HepG2 (cell line): ENCODE measurements around the gene C1QL2. TPM values are rescaled to one million over a fixed set of nuclear protein-coding genes. Genes with fewer than 3 reads are reported as not detected.

Source experiments
- ATAC-seq: fragments of 200-7000 bp; cut with Tn5 transposase; 3 replicates; pipeline ENCODE4 v1.9.1; 2020; ENCODE audit warnings: mild to moderate bottlenecking, moderate library complexity
- BruUV-seq: library from RNA; stranded (reverse); fragments of 400-500 nt; replicated peaks from 2 replicates; lab custom pipeline; 2021; lab: Mats Ljungman, UMichigan
- CTCF ChIA-PET: fragments of 300-600 bp; formaldehyde crosslinking; extraction: SDS; loops from one replicate; lab custom pipeline; 2021; ENCODE audit warnings: low total read pairs, inconsistent platforms, low intra/inter-chr PET ratio; lab: Yijun Ruan, JAX
- POLR2A ChIA-PET: fragments of 350-600 bp; sonication (Branson Sonifier 250); formaldehyde crosslinking; loops from one replicate; lab custom pipeline; 2020; ENCODE audit warnings: antibody characterized with exemption, inconsistent platforms; lab: Yijun Ruan, JAX
- DNase-seq: peaks from one replicate; pipeline ENCODE4 v3.0.0-alpha.2; 2015; ENCODE audit warnings: low spot score
- FAIRE-seq: peaks from 3 replicates; lab custom pipeline; 2011; peaks lifted over from hg19 to GRCh38; lab: Jason Lieb, UNC
- H2AFZ ChIP-seq: one replicate; pipeline ENCODE4 v1.6.1; 2011; ENCODE audit warnings: low read length, inconsistent platforms
- H3K27ac ChIP-seq: fragments of 300-600 bp; 3 replicates; pipeline ENCODE4 v1.8.0; 2011; ENCODE audit warnings: mixed run types, mild to moderate bottlenecking, mixed read lengths, low read length, inconsistent platforms; ENCODE audit not compliant: insufficient read depth; ENCODE audit errors: extremely low read length
- H3K27me3 ChIP-seq, 2 experiments: fragments of 200-600 bp in 1 of 2; 2 replicates in 1 of 2; 3 replicates in 1 of 2; pipeline versions ENCODE4 v1.6.0 to v1.8.0; 2011; ENCODE audit warnings: low read length in 2 of 2, mild to moderate bottlenecking in 2 of 2, moderate library complexity in 2 of 2, inconsistent platforms in 1 of 2; ENCODE audit not compliant: insufficient read depth in 2 of 2, control insufficient read depth in 1 of 2
- H3K36me3 ChIP-seq, 2 experiments: fragments of 200-600 bp in 1 of 2; replicated peaks in 1 of 2; 2 replicates in 1 of 2; 3 replicates in 1 of 2; pipeline versions ENCODE4 v1.5.1 to v1.8.0; 2011; ENCODE audit warnings: low read length in 2 of 2, inconsistent platforms in 1 of 2; ENCODE audit not compliant: insufficient read depth in 2 of 2, control insufficient read depth in 1 of 2
- H3K4me1 ChIP-seq: 2 replicates; pipeline ENCODE4 v1.5.1; 2012; ENCODE audit warnings: low read length, inconsistent platforms; ENCODE audit not compliant: insufficient read depth
- H3K4me2 ChIP-seq: 2 replicates; pipeline ENCODE4 v1.6.0; 2011; ENCODE audit warnings: low read depth, low read length, inconsistent platforms
- H3K4me3 ChIP-seq, 3 experiments: fragments of 200-600 bp in 1 of 3; sonication (generic), shearing (Covaris generic) in 1 of 3; replicated peaks in 1 of 3; 2 replicates each; pipeline ENCODE4 v1.5.1; 2011 to 2016; ENCODE audit warnings: low read length in 3 of 3, inconsistent platforms in 2 of 3, low read depth in 2 of 3, mild to moderate bottlenecking in 2 of 3, control low read depth in 1 of 3, mixed read lengths in 1 of 3; ENCODE audit not compliant: insufficient read depth in 1 of 3
- H3K79me2 ChIP-seq: one replicate; pipeline ENCODE4 v1.6.1; 2011; ENCODE audit warnings: low read length, inconsistent platforms; ENCODE audit not compliant: insufficient read depth
- H3K9ac ChIP-seq: 2 replicates; pipeline ENCODE4 v1.6.0; 2011; ENCODE audit warnings: mild to moderate bottlenecking, low read depth, low read length, inconsistent platforms; ENCODE audit not compliant: insufficient read depth
- H3K9me3 ChIP-seq: 2 replicates; pipeline ENCODE4 v1.5.1; 2012; ENCODE audit warnings: mild to moderate bottlenecking, low read length
- H4K20me1 ChIP-seq: 2 replicates; pipeline ENCODE4 v1.6.0; 2011; ENCODE audit warnings: inconsistent platforms, mild to moderate bottlenecking, low read length, moderate library complexity; ENCODE audit not compliant: insufficient read depth
- ADNP ChIP-seq: sonication (generic); formaldehyde crosslinking; IDR thresholded peaks from 2 replicates; pipeline ENCODE4 v1.4.0; 2020; ENCODE audit warnings: missing genetic modification reagents
- ARID3A ChIP-seq: IDR thresholded peaks from 2 replicates; pipeline ENCODE4 v1.6.1; 2012; ENCODE audit warnings: low read depth, low read length, improper control_type of control experiment
- CREB3 ChIP-seq: sonication (generic); formaldehyde crosslinking; IDR thresholded peaks from 2 replicates; pipeline ENCODE4 v1.5.0; 2020; ENCODE audit warnings: missing genetic modification reagents
- ETV6 ChIP-seq: sonication (generic); formaldehyde crosslinking; conservative IDR thresholded peaks from 2 replicates; pipeline ENCODE4 v1.4.0; 2020; ENCODE audit warnings: missing genetic modification reagents
- HOXD1 ChIP-seq: sonication (generic); formaldehyde crosslinking; IDR thresholded peaks from 2 replicates; pipeline ENCODE4 v1.5.0; 2020; ENCODE audit warnings: missing genetic modification reagents
- NONO ChIP-seq, 2 experiments: fragments of 450-650 bp in 1 of 2; sonication (generic) in 1 of 2; formaldehyde crosslinking in 1 of 2; IDR thresholded peaks in 1 of 2; conservative IDR thresholded peaks in 1 of 2; 2 replicates each; pipeline versions ENCODE4 v1.6.1 to v1.8.0; 2017 to 2022; ENCODE audit warnings: mild to moderate bottlenecking in 1 of 2, missing genetic modification reagents in 1 of 2, moderate library complexity in 1 of 2
- RFX1 ChIP-seq: fragments of 450-650 bp; IDR thresholded peaks from 2 replicates; pipeline ENCODE4 v1.6.1; 2017
- RFX5 ChIP-seq: IDR thresholded peaks from 2 replicates; pipeline ENCODE4 v1.6.1; 2011; ENCODE audit warnings: low read depth, low read length, improper control_type of control experiment
- RORA ChIP-seq: sonication (generic); formaldehyde crosslinking; IDR thresholded peaks from 2 replicates; pipeline ENCODE4 v1.5.0; 2020; ENCODE audit warnings: mild to moderate bottlenecking, missing genetic modification reagents, moderate library complexity
- SMARCE1 ChIP-seq: fragments of 450-650 bp; IDR thresholded peaks from 2 replicates; pipeline ENCODE4 v1.6.1; 2017; ENCODE audit warnings: borderline replicate concordance
- SP2 ChIP-seq: sonication (generic); formaldehyde crosslinking; IDR thresholded peaks from 2 replicates; pipeline ENCODE4 v1.5.1; 2020; ENCODE audit warnings: mild to moderate bottlenecking, missing genetic modification reagents
- ZBTB38 ChIP-seq: sonication (generic); formaldehyde crosslinking; IDR thresholded peaks from 2 replicates; pipeline ENCODE4 v1.5.1; 2020; ENCODE audit warnings: mild to moderate bottlenecking, missing genetic modification reagents
- ZFP36L1 ChIP-seq: sonication (generic); formaldehyde crosslinking; IDR thresholded peaks from 2 replicates; pipeline ENCODE4 v1.8.0; 2022; ENCODE audit warnings: mild to moderate bottlenecking, missing genetic modification reagents, moderate library complexity
- ZFP82 ChIP-seq: sonication (generic); formaldehyde crosslinking; IDR thresholded peaks from 2 replicates; pipeline ENCODE4 v1.5.1; 2020; ENCODE audit warnings: mild to moderate bottlenecking, missing genetic modification reagents, borderline replicate concordance
- ZMYM3 ChIP-seq: sonication (generic); formaldehyde crosslinking; IDR thresholded peaks from 2 replicates; pipeline ENCODE4 v1.5.1; 2020; ENCODE audit warnings: mild to moderate bottlenecking, missing genetic modification reagents
- ZNF441 ChIP-seq: sonication (generic); formaldehyde crosslinking; IDR thresholded peaks from 2 replicates; pipeline ENCODE4 v1.7.0; 2021; ENCODE audit warnings: missing genetic modification reagents, borderline replicate concordance
- ZNF724P ChIP-seq: sonication (generic); formaldehyde crosslinking; IDR thresholded peaks from 2 replicates; pipeline ENCODE4 v1.8.0; 2022; ENCODE audit warnings: missing genetic modification reagents, borderline replicate concordance
- ZNF790 ChIP-seq: sonication (generic); formaldehyde crosslinking; IDR thresholded peaks from 2 replicates; pipeline ENCODE4 v1.8.0; 2022; ENCODE audit warnings: missing genetic modification reagents, mild to moderate bottlenecking, borderline replicate concordance
- WGBS: methylation state at CpG from one replicate; pipeline ENCODE4 v1.1.6; 2017; ENCODE audit warnings: low lambda C conversion rate; 5-methylcytosine and 5-hydroxymethylcytosine counted together
- in situ Hi-C: cut with HindIII; loops from 2 replicates; pipeline ENCODE4 v1.10.0; 2017; ENCODE audit warnings: low pct_unique_long_range_greater_than_20kb; ENCODE audit not compliant: extremely low pct_ligation_motif_present
- intact Hi-C: fragments of 100-400 bp; cut with micrococcal nuclease; formaldehyde crosslinking; loops from one replicate; pipeline ENCODE4 v1.10.0; 2022; ENCODE audit not compliant: unreplicated experiment
- polyA plus RNA-seq, 8 experiments: library from polyadenylated mRNA; depleted of rRNA in 3 of 8; stranded (reverse) in 7 of 8; unstranded in 1 of 8; fragments of >200 nt; fragmentation: Illumina TruSeq in 4 of 8; extraction: Trizol in 4 of 8; gene quantifications; 2 replicates each; pipeline versions ENCODE4 v1.2.1 to v1.2.3, GENCODE V29; 2011 to 2016; ENCODE audit warnings: low read depth in 4 of 8, missing spikeins in 1 of 8, mixed read lengths in 1 of 8; ENCODE audit not compliant: insufficient read depth in 1 of 8
- total RNA-seq, 5 experiments: library from RNA; depleted of rRNA; stranded (reverse); fragments of >200 nt; fragmentation: Illumina TruSeq; extraction: Trizol; gene quantifications; 2 replicates each; pipeline ENCODE4 v1.2.3, GENCODE V29; 2016; ENCODE audit warnings: low read depth in 1 of 5

Gene C1QL2
- total and polyA plus RNA-seq, 2 of the 13 experiments (the other 11 are each of a cell fraction or from before 2014, with no cell fraction given), result not detected

- H4K20me1 ChIP-seq, result no peaks in the 10 kb centered on the region
- DNase-seq, result no peak
- H2AFZ ChIP-seq, result no peak overlapping the region
- H3K4me1 ChIP-seq, result no peaks in the 10 kb centered on the region
- 25% methylated on average over 10 of the region's 10 CpGs for WGBS
- no peak overlapping the region for H3K27ac ChIP-seq
- BruUV-seq, result no TSS peak
- intact Hi-C loops (loop anchor here (2.0 kb wide), 1 partner anchor 147 kb away; no protein-coding TSS in a partner anchor), in situ Hi-C loops (loop anchor here (5.0 kb wide), 1 partner anchor 293 kb away; no protein-coding TSS in a partner anchor)
- no peak overlapping the region for H3K4me3 ChIP-seq
- ATAC-seq, result no peak
- ChIA-PET POLR2A (no interaction called here), CTCF (interaction anchor here (3.1 kb wide), 1 partner anchor 163 kb away, joined by 23 read pairs; no protein-coding TSS in a partner anchor)
- H3K79me2 ChIP-seq, result no peaks in the 10 kb centered on the region
- no peaks in the 10 kb centered on the region for H3K36me3 ChIP-seq
- no peak for FAIRE-seq
- no peaks in the 10 kb centered on the region for H3K9me3 ChIP-seq
- no peak for TF ChIP-seq RORA (CRISPR knock-in tag)
- TF ChIP-seq ZNF790 (CRISPR knock-in tag), result no peak
- no peak for TF ChIP-seq ZMYM3
- H3K9ac ChIP-seq, result no peak overlapping the region
- H3K4me2 ChIP-seq, result no peak overlapping the region
- peaks cover 0 to 19% of the 10 kb centered on the region in 2 experiments; a peak in 1 of 5 replicates for H3K27me3 ChIP-seq
Observed at GRCh38 chr2:119175517-119175916, 17.0 kb upstream of the C1QL2 start.

- Histone ChIP-seq H3K79me2 (no peaks in the 10 kb centered on the region), H2AFZ (no peak overlapping the region), H3K27me3 (peaks cover 0 to 19% of the 10 kb centered on the region in 2 experiments; a peak in 1 of 5 replicates), H3K36me3 (no peaks in the 10 kb centered on the region), H4K20me1 (no peaks in the 10 kb centered on the region), H3K4me3 (no peak overlapping the region), H3K9ac (no peak overlapping the region), H3K27ac (no peak overlapping the region), H3K4me2 (no peak overlapping the region), H3K9me3 (no peaks in the 10 kb centered on the region), H3K4me1 (no peaks in the 10 kb centered on the region)
- DNase-seq (no peak), ATAC-seq (no peak; the same call in 2 of the 3 replicates), FAIRE-seq (no peak)
- in situ Hi-C loops, result loop anchor here (5.0 kb wide), 2 partner anchors 163 to 293 kb away; no protein-coding TSS in a partner anchor
- intact Hi-C loops, result loop anchor here (1.0 to 2.0 kb wide), 3 partner anchors 146 to 294 kb away; no protein-coding TSS in a partner anchor
- no TSS peak for BruUV-seq
- CTCF ChIA-PET, result interaction anchor here (1.1 to 3.1 kb wide), 3 partner anchors 147 to 293 kb away, joined by 4 to 23 read pairs (median 14); no protein-coding TSS in a partner anchor
- POLR2A ChIA-PET, result no interaction called here
- WGBS, result 48% methylated on average over 6 of the region's 6 CpGs
- TF ChIP-seq RFX5 (no peak), ZBTB38 (CRISPR knock-in tag) (no peak), ZFP82 (CRISPR knock-in tag) (no peak), RFX1 (no peak), CREB3 (no peak), ZNF724P (no peak), ADNP (CRISPR knock-in tag) (no peak), ETV6 (CRISPR knock-in tag) (no peak), ARID3A (no peak), NONO (IDR thresholded peaks at IDR 0.05) (no peak), NONO (CRISPR knock-in tag; conservative IDR thresholded peaks at IDR 0.05) (no peak), ZNF441 (CRISPR knock-in tag) (no peak), SMARCE1 (no peak), SP2 (CRISPR knock-in tag) (no peak), HOXD1 (no peak), ZFP36L1 (no peak)
Observed at GRCh38 chr2:119174993-119175347, 16.4 kb upstream of the C1QL2 start.
